ENCODE measurements around the gene ACTN1.

The ACTN1 gene

DNA sequence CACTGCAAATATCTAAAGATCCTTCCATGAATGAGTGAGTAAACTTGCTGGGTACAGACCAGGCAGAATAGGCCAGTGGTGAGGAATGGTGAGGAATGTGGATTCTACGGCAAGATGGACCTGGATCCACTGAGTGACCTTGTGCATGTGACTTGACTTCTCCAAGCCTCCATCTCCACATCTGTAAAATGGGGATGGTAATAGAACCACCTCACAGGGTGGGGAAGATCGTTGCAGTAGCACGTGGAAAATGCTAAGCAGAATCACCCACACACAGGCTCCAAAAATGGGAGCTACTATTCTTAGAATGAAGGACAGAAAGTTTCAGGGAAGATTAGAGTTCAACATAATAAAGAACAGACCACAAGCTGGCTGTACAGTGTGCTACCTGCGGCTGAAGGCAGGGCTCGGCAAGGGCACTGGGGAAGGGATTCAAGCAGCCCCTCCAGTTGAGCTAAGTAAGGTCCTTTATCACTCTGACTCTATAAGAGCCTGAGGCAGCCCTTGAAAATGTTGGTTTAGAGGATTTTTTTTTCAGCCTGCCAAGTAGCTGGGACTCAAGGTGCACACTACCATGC lies 47.5 kb downstream of the ACTN1 start:
- DNase-seq: no peak

DNA sequence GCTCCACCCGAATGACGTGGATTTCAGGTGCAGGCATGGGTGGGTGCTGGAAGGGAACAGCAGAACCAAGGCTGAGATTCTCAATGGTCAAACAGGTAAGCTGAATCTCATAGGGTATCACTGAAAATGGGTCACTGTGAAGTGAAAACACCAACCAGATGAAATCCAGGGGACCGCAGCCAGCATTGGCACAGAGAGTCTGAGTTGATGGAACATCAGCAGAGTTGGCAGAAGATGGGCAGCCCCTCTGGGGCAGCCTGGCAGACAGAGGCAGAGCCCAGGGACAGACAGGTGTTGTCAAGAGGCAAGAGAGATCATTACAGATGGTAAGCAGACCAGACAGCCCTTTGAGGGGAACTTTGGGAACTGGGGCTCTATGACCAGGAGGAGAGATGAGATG lies 48.0 kb downstream of the ACTN1 start:
- DNase-seq: no peak

- DNase-seq: no peak
Observed at GRCh38 chr14:68929623-68930307, 49.3 kb downstream of the ACTN1 start.

DNA sequence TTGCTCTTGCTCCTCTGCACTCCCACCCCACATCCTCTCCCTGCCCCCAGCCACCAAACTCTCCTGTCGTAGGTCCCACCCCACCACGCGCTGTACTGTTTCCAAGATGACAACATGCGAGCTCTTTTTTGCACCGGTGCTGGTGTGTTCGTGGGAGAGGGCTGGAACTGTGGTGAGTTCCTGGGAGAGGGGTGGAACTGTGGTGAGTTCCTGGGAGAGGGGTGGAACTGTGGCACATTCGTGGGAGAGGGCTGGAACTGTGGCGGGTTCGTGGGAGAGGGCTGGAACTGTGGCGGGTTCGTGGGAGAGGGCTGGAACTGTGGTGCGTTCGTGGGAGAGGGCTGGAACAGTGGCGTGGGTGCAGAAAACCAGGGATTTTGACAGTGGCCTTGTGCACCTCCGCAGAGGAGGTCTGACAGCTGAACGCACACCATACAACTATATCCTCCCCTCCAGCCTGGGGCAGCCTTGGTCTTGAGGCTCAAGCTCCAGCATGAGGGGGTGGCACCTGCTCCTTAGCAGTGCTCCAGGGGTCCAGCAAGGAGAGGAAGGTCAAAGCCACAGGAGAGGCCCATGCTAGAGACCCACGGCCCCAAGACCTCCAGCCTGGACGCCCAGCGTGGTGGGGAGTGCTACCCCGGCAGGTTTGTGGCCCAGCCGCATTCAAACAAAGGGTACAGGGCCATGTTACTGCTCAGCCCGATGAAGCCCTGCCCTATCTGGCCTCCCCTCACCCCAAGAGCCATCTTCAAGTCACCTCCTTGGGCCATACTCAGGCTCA lies 50.1 kb downstream of the ACTN1 start:
- DNase-seq: no peak

- no peak for DNase-seq
Observed at GRCh38 chr14:68927956-68928675, 51.0 kb downstream of the ACTN1 start.

DNA sequence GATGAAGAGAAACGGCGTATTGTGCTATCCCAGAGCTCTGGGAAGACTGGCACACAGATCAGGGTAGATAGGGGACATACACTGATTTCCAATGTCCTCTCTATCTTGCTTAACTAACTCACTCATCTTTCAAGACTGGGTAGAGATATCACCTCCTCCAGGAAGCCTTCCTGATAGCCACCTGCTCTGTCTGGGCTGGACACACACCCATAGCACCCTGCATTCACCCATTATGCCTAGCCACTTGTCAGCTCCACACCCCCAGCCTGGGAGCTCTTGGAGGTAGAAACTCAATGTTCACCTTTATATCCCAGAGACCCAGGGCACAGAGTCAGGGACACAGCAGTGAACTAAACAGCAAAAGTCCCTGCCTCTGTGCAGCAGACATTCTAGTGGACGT lies 52.0 kb downstream of the ACTN1 start:
- DNase-seq: no peak

- no peak for DNase-seq
Observed at GRCh38 chr14:68926236-68926635, 52.9 kb downstream of the ACTN1 start.

DNA sequence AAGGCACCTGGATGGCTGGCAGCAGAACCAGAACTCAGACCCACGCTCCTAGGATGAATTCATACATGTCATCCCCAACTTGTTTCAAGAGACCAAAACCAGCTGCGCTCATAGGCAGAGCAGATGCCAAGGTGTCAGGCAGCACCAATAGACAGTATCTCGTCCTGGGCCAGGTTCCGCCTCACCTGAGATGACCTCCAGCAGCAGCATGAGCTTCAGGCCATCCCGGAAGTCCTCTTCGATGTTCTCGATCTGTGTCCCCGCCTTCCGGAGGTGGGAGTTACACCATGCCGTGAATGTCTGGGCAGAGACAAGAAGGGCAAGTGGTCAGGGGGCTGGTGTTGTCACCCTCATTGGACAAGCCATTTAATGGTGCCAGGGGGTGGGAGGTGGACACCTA lies 53.7 kb downstream of the ACTN1 start:
- no peak for DNase-seq

DNA sequence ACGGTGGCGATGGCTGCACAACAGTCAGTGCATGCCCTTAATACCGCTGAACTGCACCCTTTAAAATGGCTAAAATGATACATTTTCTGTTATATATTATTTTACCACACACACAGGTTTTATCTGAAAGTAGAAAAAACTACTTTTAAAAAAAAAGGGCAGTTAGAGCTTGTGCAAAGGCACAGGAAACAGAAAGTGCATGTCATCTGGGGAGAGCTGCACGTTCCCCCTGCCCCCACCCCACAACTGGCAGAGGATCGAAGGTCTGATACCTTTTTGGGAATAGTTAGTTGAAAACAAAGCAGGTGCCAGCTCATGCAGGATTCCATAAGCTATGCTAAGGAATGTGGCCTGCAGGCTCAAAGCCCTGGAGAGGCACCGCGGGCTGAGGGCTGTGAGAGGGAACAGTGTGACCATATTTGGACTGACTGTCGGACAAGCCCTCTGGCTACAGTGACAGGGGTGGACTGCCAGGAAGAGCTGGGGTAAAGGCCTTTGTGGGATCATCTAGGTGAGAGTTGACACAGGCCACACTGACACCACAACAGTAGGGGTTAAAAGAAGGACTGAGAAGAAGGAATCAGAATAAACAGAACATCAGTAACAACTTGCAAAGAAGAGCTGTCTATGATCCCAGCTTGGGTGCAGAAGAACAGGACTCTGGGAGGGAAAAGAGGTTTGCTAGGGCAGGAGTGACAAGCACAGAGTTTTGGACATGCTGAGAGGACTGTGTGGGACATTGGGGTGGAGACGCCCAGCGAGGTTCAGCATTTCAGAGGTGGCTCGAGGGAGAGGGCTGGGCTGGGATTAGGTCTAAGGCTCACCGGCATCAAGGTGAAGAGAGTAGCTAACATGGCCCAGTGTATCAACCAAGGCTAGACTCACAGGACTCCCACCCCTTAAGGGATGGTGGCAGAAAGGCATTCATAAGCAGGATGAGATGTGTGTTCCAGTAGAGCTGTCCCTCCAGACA lies 54.6 kb downstream of the ACTN1 start:
- no peak for DNase-seq

DNA sequence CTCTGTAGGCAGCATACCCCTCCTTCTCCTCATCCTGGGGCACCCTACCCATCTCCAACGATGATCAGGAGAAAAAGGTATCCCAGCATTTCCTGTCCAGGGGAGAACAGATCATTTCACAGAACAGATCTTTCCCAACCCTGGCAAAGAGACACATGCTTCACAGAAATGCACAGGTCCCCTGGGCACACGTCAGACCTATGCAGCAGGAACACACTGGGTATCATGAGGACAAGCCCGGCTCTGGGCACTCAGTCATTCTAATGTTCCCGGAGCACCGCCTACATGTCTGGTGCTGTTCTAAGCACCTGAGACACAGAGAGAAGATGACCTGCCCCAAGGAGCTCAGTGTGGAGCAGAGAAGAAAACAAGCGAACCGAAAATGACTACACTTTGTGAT lies 56.2 kb downstream of the ACTN1 start:
- DNase-seq: no peak

DNA sequence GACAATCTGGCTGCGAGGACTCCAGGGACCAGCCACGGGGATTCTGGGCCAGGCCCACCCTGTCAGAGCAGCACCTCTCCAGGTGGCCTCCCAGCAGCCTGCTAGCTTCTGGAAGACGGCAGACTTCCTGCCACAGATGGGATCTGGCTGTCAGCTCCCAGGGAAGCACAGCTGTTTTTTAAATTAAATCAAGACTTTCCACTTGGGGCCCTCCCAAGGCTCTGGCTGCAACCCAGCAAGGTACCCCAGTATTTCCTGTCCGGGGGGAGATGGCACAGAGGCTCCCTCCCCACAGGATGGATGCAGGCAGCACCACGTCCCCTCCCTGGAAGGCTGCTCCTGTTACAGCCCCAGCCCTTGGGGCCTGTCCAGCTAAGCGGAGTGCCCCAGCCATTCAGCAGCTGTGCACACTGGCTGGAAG lies 56.9 kb downstream of the ACTN1 start:
- DNase-seq: no peak

DNA sequence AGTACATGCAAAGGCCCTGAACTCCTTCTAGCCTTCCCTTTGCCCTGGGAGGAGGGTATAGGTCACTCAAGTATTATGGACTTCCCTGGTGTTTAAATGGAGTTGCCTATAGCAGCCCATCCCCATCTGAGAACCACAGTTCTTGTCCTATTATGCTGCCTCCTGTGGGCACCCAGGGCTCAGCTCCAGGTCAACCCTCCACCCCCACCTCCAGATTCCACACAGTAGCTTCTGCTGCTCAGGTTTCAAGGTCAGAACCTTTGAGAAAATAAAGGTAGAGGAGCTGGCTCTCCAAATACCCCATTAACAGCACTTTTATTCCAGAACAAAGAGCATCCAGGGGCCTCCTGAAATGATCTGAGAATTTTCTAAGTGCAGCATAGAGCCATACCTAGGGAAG lies 57.4 kb downstream of the ACTN1 start:
- DNase-seq: no peak

DNA sequence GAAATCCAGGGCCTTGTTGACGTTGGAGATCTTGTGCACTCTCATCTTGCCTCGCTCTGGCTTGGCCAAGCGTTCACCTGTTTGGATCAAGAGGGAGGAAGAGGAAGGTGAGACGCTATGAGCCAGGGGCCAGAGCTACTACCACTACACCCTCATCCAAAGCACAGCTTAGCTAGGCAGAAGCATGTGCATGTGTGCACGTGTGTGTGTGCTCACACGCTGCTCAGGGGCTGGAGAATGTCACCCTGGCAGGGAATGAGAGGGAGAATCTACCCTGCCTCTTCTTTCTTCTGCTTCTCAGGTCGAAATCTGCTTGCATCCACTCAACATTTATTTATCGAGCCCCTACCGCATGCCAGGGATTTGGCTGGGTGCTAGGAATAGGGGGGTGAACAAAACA lies 58.1 kb downstream of the ACTN1 start:
- DNase-seq: no peak

DNA sequence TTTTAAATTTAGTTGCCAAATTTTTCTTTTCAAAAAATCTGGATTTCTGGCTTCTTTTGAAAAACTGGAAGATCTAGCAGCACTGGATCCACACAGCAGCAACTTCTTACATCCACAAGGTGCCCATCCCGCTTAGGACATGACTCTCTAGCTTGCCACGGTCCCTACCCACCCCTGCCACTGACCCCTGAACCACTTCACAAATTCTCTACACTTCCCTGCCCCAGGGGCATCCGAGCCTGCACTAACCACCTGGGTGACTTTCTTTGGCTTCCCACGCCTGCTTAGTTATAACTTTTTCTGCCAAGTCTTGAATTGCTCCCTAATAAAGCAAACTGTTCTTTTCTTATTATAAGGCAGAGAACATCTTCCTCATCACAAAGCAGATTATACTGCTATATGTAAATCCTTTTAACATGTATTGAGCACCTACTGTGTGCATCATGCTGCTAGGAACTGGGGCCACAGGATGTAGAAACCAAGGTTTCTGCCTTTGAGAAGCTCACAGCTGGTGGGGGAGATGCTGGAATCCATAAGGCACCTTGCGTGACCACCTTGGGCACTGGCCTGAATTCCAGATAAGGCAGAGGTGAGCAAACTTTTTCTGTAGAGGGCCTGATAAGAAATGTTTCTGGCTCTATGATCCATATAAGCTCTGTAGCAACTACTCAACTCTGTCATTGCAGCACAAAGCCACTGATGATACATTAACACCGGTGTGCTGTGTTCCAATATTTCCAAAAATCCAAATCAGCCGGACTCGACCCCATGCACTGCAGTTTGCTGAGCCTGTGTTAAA lies 59.8 kb downstream of the ACTN1 start:
- DNase-seq: no peak

DNA sequence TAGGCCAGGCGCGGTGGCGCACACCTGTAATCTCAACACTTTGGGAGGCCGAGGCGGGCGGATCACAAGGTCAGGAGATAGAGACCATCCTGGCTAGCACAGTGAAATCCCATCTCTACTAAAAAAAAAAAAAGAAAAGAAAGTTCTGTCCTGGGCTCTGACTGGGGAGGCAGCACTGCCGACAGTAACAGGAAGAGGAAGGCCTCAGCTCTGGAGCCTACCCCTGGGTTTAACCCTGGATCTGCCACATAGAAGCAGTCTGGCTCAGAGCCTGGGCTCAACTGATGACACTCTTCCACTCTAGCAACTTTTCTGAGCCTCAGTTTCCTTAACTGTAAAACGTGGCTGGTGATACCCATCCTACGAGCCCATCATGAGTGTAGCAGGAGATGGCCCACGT lies 60.5 kb downstream of the ACTN1 start:
- no peak for DNase-seq

GRCh38 chr14:68916358-68916941 lies 62.7 kb downstream of the ACTN1 start:
- no peak for DNase-seq

DNA sequence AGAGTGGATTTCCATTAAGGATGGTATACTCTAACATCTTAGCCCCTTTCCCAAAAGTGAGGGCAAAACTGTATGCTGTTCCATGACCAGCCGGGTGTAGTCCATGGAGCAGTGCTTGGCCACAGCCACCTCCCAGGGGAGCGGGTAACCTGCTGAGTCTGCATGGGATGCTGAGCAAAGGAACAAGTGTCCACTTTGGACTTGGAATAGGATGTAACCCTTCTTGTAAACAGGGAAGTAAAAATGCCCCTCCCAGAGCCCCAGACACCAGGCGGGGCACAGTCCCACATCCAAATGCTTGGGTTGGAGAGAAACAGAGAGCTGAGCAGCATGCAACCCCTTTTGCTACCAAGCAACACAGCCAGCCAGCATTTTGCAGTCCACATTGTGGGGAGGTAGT lies 65.6 kb downstream of the ACTN1 start:
- DNase-seq: no peak

- peak; percentile 67 for DNase-seq
Observed at GRCh38 chr14:68911594-68912227, 67.4 kb downstream of the ACTN1 start.

- no peak for DNase-seq
Observed at GRCh38 chr14:68910540-68910939, 68.6 kb downstream of the ACTN1 start.

GRCh38 chr14:68908803-68909202 lies 70.3 kb downstream of the ACTN1 start:
- DNase-seq: no peak

DNA sequence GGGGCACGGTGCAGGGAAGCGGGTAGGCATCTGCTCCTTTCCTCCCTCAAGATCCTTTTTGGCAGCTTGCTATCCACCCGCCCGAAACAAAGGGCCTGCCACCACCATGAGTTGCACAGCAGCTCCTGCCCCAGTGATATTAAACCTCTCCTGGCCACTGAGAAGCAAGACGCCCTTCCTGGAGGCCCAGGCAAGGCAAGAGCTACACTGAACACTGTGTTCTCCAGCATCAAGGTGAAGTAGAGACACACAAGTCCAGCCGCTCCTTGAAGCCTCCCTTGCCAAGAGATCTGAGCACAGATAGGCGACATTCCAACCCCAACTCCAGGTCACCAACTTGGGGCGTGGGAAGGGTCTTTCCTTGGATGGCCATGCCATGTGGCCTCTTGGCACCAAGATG lies 70.9 kb downstream of the ACTN1 start:
- no peak for DNase-seq

All from HCEC 1CT (cell line).